ENCODE data around the gene CCNF.

CCNF gene

GRCh38 chr16:2501946-2502895 lies 73.0 kb downstream of the CCNF start:
- DNase-seq (ENCODE audit: low read depth in 2 of 2) = no peak

- no peak for DNase-seq (ENCODE audit: low read depth in 2 of 2)
Measured at GRCh38 chr16:2505695-2506094, 76.4 kb downstream of the CCNF start.

GRCh38 chr16:2507052-2507659 lies 77.9 kb downstream of the CCNF start:
- DNase-seq (ENCODE audit: low read depth in 2 of 2) = no peak

- DNase-seq (ENCODE audit: low read depth in 2 of 2) = no peak
Measured at GRCh38 chr16:2507665-2508064, 78.4 kb downstream of the CCNF start.
